Measurements from ENCODE around the gene ZNF699. TPM values are rescaled to one million over a fixed set of nuclear protein-coding genes. Genes with fewer than 3 reads are reported as not detected.
"Not testable (repeated sequence)": the region's sequence is repeated elsewhere in the genome, so short reads cannot be mapped to it uniquely, and the experiment has no call there.

The ZNF699 gene
- total RNA-seq, 1 experiment from 2014 or later, result 34.0 TPM

- no peak for DNase-seq (ENCODE audit: low read depth)
Measured at GRCh38 chr19:9289231-9289884, 20.3 kb downstream of the ZNF699 start.

GRCh38 chr19:9283485-9283884, 26.2 kb downstream of the ZNF699 start:
- DNase-seq (ENCODE audit: low read depth), result not testable (repeated sequence)

- DNase-seq (ENCODE audit: low read depth), result no peak
Measured at GRCh38 chr19:9251236-9251635, 58.4 kb downstream of the ZNF699 start.

GRCh38 chr19:9250630-9251029, 59.0 kb downstream of the ZNF699 start, which contains the start of gene OR7E24:
TSS of gene OR7E24 (plus strand) at chr19:9250930. CDS start at chr19:9251044, 114 bp downstream.
- no peak for DNase-seq (ENCODE audit: low read depth)

Other genes starting within 250 kb of the ZNF699 start
- gene OR1M1, start 222.8 kb downstream of the ZNF699 start, total RNA-seq (2014; rRNA removed), result not detected in 2 replicates
- not detected in 2 replicates for gene OR7G2, start 202.4 kb downstream of the ZNF699 start, total RNA-seq (2014; rRNA removed)
- gene OR7G1, start 194.1 kb downstream of the ZNF699 start, total RNA-seq (2014; rRNA removed), result not detected in 2 replicates
- not detected in 2 replicates for gene OR7G3, start 182.9 kb downstream of the ZNF699 start, total RNA-seq (2014; rRNA removed)
- gene ZNF317, start 169.4 kb downstream of the ZNF699 start, total RNA-seq (2014; rRNA removed), result 22.8 and 23.8 TPM in 2 replicates
- 0.17 TPM in 1 of 2 replicates, not detected in the other for gene OR7D2, start 130.9 kb downstream of the ZNF699 start, total RNA-seq (2014; rRNA removed)
- not detected in 2 replicates for gene OR7D4, start 90.2 kb downstream of the ZNF699 start, total RNA-seq (2014; rRNA removed)
- gene OR7E24, start 58.9 kb downstream of the ZNF699 start, total RNA-seq (2014; rRNA removed), result not detected in 2 replicates
- 6.2 and 8.0 TPM in 2 replicates for gene ZNF559, start 14.3 kb upstream of the ZNF699 start, total RNA-seq (2014; rRNA removed)
- 1.3 and 2.2 TPM in 2 replicates for gene ZNF177, start 53.2 kb upstream of the ZNF699 start, total RNA-seq (2014; rRNA removed)
- gene ZNF266, start 125.7 kb upstream of the ZNF699 start, total RNA-seq (2014; rRNA removed), result 10.8 and 12.9 TPM in 2 replicates
- not detected in 2 replicates for gene ZNF560, start 188.8 kb upstream of the ZNF699 start, total RNA-seq (2014; rRNA removed)
- 10.3 and 13.9 TPM in 2 replicates for gene ZNF426, start 228.8 kb upstream of the ZNF699 start, total RNA-seq (2014; rRNA removed)